Measurements from ENCODE around the gene NPAS3.

Gene NPAS3

GRCh38 chr14:33237115-33237740 is 298.5 kb downstream of the NPAS3 start:
- H3K9me3 Mint-ChIP-seq: no peaks in the 10 kb centered on the region
- no peaks in the 10 kb centered on the region for H3K27me3 Mint-ChIP-seq

DNA sequence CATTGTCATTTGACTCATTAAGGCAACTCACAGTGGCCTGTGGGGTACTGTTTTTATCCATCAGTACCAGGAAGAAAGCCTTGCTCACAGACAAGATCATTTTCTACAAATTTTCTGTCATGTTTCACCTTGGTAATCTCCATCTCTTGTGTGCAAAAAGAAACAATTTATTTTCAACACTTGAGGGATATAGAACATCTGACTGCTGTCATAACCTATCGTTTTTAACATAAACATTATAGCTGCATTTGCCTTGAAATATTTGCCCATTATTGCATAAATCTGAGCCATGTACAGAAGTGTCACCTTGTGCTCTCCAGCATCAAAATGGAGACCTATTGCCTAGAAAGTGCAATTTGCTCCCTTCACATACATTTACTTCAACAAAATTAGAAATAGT is 300.8 kb downstream of the NPAS3 start:
- H3K27ac Mint-ChIP-seq: no peak overlapping the region
- ATAC-seq: no peak
- no peaks in the 10 kb centered on the region for H3K4me1 Mint-ChIP-seq
- no peaks in the 10 kb centered on the region for H3K9me3 Mint-ChIP-seq
- DNase-seq: no peak
- no peaks in the 10 kb centered on the region for H3K36me3 Mint-ChIP-seq (ENCODE audit: low read depth)
- H3K4me3 Mint-ChIP-seq: no peak overlapping the region
- H3K27me3 Mint-ChIP-seq: no peaks in the 10 kb centered on the region

More at GRCh38 chr14:33237115-33237740, 298.5 kb downstream of the NPAS3 start:
- Mint-ChIP-seq H3K27ac (no peak overlapping the region), H3K4me3 (no peak overlapping the region), H3K36me3 (ENCODE audit: low read depth) (no peaks in the 10 kb centered on the region), H3K4me1 (no peaks in the 10 kb centered on the region)
- ATAC-seq (no peak), DNase-seq (no peak)

GRCh38 chr14:33240466-33240865 is 301.8 kb downstream of the NPAS3 start:
- ATAC-seq (no peak), DNase-seq (no peak)
- Mint-ChIP-seq H3K36me3 (ENCODE audit: low read depth) (no peaks in the 10 kb centered on the region), H3K27me3 (no peaks in the 10 kb centered on the region), H3K27ac (no peak overlapping the region), H3K4me3 (no peak overlapping the region), H3K4me1 (no peaks in the 10 kb centered on the region), H3K9me3 (no peaks in the 10 kb centered on the region)

GRCh38 chr14:33241331-33241730 is 302.7 kb downstream of the NPAS3 start:
- Mint-ChIP-seq H3K4me1 (no peaks in the 10 kb centered on the region), H3K27me3 (no peaks in the 10 kb centered on the region), H3K9me3 (no peaks in the 10 kb centered on the region), H3K4me3 (no peak overlapping the region), H3K36me3 (ENCODE audit: low read depth) (no peaks in the 10 kb centered on the region), H3K27ac (no peak overlapping the region)
- no peak for ATAC-seq
- DNase-seq: no peak

GRCh38 chr14:33249233-33249820 is 310.6 kb downstream of the NPAS3 start:
- H3K27ac Mint-ChIP-seq: no peak overlapping the region
- no peak overlapping the region for H3K4me3 Mint-ChIP-seq
- no peak for ATAC-seq
- H3K9me3 Mint-ChIP-seq: no peaks in the 10 kb centered on the region
- no peaks in the 10 kb centered on the region for H3K36me3 Mint-ChIP-seq (ENCODE audit: low read depth)
- H3K27me3 Mint-ChIP-seq: no peaks in the 10 kb centered on the region
- no peaks in the 10 kb centered on the region for H3K4me1 Mint-ChIP-seq
- DNase-seq: no peak

DNA sequence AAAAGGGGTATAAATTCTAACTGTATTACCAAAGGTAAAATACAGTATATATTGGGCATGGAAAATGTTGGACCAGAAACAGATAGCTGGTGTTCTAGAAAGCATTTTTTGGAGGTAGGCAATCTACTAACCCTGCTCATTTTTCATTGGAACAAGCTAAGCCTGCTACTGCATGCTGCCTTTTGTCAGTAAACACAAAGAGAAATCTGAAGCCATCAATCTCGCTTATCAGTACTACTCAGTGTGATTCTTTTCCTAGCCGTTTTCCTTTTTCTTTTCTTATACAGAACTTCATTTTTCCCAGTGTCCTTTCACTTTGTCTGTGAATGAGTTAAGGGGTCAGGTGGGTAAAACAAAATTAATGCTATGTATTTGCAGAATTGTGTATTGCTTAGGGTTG is 312.3 kb downstream of the NPAS3 start:
- DNase-seq (no peak), ATAC-seq (no peak)
- Mint-ChIP-seq H3K4me1 (no peaks in the 10 kb centered on the region), H3K9me3 (no peaks in the 10 kb centered on the region), H3K27me3 (no peaks in the 10 kb centered on the region), H3K36me3 (ENCODE audit: low read depth) (no peaks in the 10 kb centered on the region), H3K4me3 (no peak overlapping the region), H3K27ac (no peak overlapping the region)

DNA sequence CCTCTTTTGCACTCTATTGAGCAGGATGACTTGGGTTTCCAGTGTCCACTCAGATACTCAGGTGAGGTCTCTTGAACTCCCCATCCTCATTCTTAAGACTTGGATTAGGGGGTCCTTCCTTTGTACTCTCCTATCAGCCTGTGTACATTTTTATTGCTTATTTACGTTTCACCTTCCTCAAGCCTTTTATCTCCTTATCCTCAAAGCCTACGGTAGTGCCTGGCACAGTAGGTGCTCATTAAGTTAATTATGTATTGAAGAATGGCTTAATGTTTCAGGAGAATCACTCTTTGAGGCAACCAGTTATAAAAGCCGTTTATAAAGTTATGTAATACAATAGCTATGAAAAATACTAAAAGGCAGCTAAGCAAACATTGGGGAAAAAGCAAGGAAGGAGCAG is 315.7 kb downstream of the NPAS3 start:
- H3K27ac Mint-ChIP-seq: no peak overlapping the region
- no peak for ATAC-seq
- H3K4me1 Mint-ChIP-seq: no peaks in the 10 kb centered on the region
- H3K9me3 Mint-ChIP-seq: no peaks in the 10 kb centered on the region
- H3K27me3 Mint-ChIP-seq: no peaks in the 10 kb centered on the region
- no peak overlapping the region for H3K4me3 Mint-ChIP-seq
- DNase-seq: no peak
- no peaks in the 10 kb centered on the region for H3K36me3 Mint-ChIP-seq (ENCODE audit: low read depth)

DNA sequence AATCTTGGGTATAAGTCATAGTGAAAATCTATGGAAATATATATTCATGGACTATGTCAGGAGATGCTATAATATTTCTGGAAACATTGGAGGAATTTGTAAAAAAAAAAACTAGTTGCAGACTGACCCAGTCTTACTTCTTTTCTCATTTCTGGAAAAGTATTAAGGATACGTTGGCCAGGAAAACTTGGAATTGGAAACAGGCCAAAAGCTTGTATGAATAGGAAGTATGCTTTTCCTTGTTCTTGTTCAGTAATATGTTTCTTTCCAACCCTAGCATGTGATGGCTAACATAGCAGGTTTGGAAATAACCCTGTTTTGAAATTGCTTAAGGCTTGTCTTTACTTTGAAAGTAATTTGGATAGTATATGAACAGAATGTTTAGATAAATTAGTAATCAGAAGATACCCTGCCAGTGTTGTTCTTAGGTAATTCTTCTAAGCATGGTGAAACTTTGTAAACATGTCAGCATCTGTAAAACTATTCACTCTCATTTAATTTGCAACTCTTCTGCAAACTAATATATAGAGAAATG is 316.2 kb downstream of the NPAS3 start:
- DNase-seq: no peak
- Mint-ChIP-seq H3K27me3 (no peaks in the 10 kb centered on the region), H3K36me3 (ENCODE audit: low read depth) (no peaks in the 10 kb centered on the region), H3K4me1 (no peaks in the 10 kb centered on the region), H3K27ac (no peak overlapping the region), H3K9me3 (no peaks in the 10 kb centered on the region), H3K4me3 (no peak overlapping the region)
- ATAC-seq: no peak

- Mint-ChIP-seq H3K9me3 (no peaks in the 10 kb centered on the region), H3K36me3 (ENCODE audit: low read depth) (no peaks in the 10 kb centered on the region)
Measured at GRCh38 chr14:33257796-33258195, 319.1 kb downstream of the NPAS3 start.

GRCh38 chr14:33259764-33260163 is 321.1 kb downstream of the NPAS3 start:
- ATAC-seq (no peak), DNase-seq (no peak)
- H3K4me3 Mint-ChIP-seq: no peak overlapping the region
- H3K9me3 Mint-ChIP-seq: no peaks in the 10 kb centered on the region
- no peaks in the 10 kb centered on the region for H3K4me1 Mint-ChIP-seq
- H3K36me3 Mint-ChIP-seq (ENCODE audit: low read depth): no peaks in the 10 kb centered on the region
- H3K27ac Mint-ChIP-seq: no peak overlapping the region
- no peaks in the 10 kb centered on the region for H3K27me3 Mint-ChIP-seq

More at GRCh38 chr14:33257796-33258195, 319.1 kb downstream of the NPAS3 start:
- ATAC-seq (no peak), DNase-seq (no peak)
- Mint-ChIP-seq H3K27me3 (no peaks in the 10 kb centered on the region), H3K4me3 (no peak overlapping the region), H3K27ac (no peak overlapping the region), H3K4me1 (no peaks in the 10 kb centered on the region)

DNA sequence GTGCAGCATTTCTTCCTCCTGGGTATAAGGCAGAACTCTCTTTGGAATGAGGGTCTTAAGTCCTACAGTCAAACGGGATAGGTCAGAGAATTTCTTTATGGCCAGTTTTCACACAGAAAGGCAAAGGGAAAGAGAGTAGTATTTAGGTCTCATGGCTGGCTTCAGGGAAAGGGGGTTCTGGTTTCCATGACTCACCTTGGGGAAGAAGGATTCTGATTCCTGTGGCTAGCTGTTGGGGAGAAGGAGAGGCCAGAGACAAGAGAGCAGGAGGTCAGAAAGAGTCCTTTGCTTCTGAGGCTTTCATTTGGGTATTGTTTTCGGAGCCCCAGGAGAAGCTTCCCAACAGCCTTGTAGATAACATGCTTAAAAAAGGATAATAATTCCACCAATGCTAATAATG is 332.5 kb downstream of the NPAS3 start:
- Mint-ChIP-seq H3K4me1 (no peaks in the 10 kb centered on the region), H3K27ac (no peak overlapping the region), H3K27me3 (peaks cover 3% of the 10 kb centered on the region), H3K9me3 (no peaks in the 10 kb centered on the region), H3K36me3 (ENCODE audit: low read depth) (no peaks in the 10 kb centered on the region), H3K4me3 (no peak overlapping the region)
- no peak for DNase-seq
- no peak for ATAC-seq

DNA sequence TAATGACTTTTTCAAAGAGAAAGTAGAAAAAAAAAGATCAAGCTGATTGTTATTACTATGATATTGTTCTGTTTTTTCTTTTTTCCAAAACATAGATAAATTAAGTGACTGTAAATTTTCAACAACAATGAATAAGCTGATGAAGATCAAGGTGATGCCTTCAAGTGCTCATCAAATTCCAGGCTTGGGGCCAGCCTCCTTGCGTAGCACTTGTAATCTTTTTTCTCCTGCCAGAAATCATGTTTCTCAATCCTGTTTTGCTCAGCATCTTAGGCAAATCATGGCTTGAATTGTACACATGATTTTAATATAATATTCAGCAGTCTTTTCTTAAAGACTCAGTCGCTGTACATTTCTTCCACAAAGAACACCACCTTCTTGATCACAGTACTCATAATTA is 333.2 kb downstream of the NPAS3 start:
- ATAC-seq: no peak
- no peak overlapping the region for H3K4me3 Mint-ChIP-seq

DNA sequence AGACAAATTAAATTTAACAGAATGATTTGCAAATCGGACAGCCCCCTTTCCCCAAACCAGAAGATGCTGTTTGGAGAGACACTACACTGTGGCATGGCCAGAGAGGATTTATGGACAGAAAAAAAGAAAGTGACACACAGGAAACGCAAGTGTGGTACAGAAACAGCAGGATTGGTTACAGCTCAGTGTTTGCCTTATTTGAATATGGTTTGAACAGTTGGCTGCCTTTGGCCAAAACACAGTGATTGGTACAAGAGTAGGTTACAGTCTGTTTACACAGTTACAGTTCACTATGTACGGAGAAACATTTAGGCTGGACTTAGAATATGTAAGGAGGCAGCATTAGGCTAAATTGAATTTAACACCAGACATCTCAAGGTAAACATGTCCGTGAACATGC is 335.3 kb downstream of the NPAS3 start:
- H3K27me3 Mint-ChIP-seq: peaks cover 3% of the 10 kb centered on the region
- H3K27ac Mint-ChIP-seq: no peak overlapping the region
- no peak for ATAC-seq
- no peak overlapping the region for H3K4me3 Mint-ChIP-seq
- no peaks in the 10 kb centered on the region for H3K4me1 Mint-ChIP-seq
- H3K9me3 Mint-ChIP-seq: peaks cover 5% of the 10 kb centered on the region
- no peak for DNase-seq
- no peaks in the 10 kb centered on the region for H3K36me3 Mint-ChIP-seq (ENCODE audit: low read depth)

More for the DNA sequence above, 333.2 kb downstream of the NPAS3 start:
- Mint-ChIP-seq H3K27me3 (peaks cover 3% of the 10 kb centered on the region), H3K27ac (no peak overlapping the region), H3K4me1 (no peaks in the 10 kb centered on the region), H3K36me3 (ENCODE audit: low read depth) (no peaks in the 10 kb centered on the region), H3K9me3 (no peaks in the 10 kb centered on the region)
- DNase-seq: no peak

DNA sequence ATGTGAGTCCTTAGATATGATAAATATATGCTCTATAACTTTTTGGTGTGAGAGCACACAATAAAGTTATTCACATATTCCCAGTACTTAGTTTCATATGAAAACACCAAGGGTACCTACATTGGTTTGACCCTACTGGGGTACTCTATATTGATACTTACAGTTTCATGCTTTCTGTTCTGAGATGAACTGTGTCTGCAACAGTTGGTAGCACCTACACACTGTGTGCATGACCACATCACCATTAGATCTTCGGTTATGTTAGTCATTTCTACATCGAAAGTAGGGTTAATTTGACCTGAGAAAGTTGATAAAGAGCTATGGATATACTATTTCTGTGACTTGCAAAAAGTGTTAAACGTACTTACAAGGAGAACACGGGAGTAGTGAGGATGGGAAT is 337.2 kb downstream of the NPAS3 start:
- Mint-ChIP-seq H3K36me3 (ENCODE audit: low read depth) (no peaks in the 10 kb centered on the region), H3K9me3 (peaks cover 5% of the 10 kb centered on the region), H3K27me3 (no peaks in the 10 kb centered on the region), H3K4me1 (no peaks in the 10 kb centered on the region), H3K27ac (no peak overlapping the region), H3K4me3 (no peak overlapping the region)
- no peak for ATAC-seq
- no peak for DNase-seq

DNA sequence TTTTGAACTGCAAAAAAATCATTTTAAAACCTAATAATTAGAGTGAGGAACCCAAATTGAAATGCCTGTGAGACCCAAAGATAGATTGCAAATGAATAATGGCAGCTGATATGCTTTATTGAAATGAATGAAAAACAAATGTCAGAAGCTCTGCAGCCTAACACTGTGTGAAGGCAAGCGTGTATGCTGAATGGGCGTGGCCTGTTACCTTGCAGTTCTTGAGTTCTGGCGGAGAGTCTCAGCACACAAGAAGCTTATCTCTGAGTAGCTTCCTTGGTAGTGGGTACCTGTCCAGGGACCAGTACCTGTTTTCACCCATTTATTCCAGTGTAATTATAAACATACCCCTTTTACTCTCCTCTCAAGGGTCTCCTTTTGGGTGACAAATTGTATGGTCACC is 341.2 kb downstream of the NPAS3 start:
- Mint-ChIP-seq H3K27ac (no peak overlapping the region), H3K4me1 (no peaks in the 10 kb centered on the region), H3K4me3 (no peak overlapping the region), H3K9me3 (peaks cover 5% of the 10 kb centered on the region), H3K36me3 (ENCODE audit: low read depth) (no peaks in the 10 kb centered on the region), H3K27me3 (no peaks in the 10 kb centered on the region)
- DNase-seq: no peak
- no peak for ATAC-seq
